K562 (cell line): Measurements from ENCODE around the gene DCUN1D3. TPM values are rescaled to one million over a fixed set of nuclear protein-coding genes. Genes with fewer than 3 reads are reported as not detected.

Experiments used
- ATF7 ChIP-seq: fragments of 450-650 bp; IDR thresholded peaks from 2 replicates; pipeline ENCODE4 v1.7.1; 2014; ENCODE audit warnings: mild to moderate bottlenecking, moderate library complexity
- CREM ChIP-seq: IDR thresholded peaks from 2 replicates; pipeline ENCODE4 v1.6.1; 2014; ENCODE audit warnings: antibody characterized with exemption, low read depth
- DMBX1 ChIP-seq: fragments of 250-450 bp; sonication (Bioruptor Pico); IDR thresholded peaks from 2 replicates; pipeline ENCODE4 v1.8.0; 2022; ENCODE audit warnings: inconsistent platforms, mild to moderate bottlenecking, moderate library complexity, borderline replicate concordance
- DPF2 ChIP-seq: fragments of 450-650 bp; IDR thresholded peaks from 2 replicates; pipeline ENCODE4 v1.6.1; 2016
- IRF9 ChIP-seq: fragments of 450-650 bp; IDR thresholded peaks from 2 replicates; pipeline ENCODE4 v1.6.1; 2016; ENCODE audit warnings: missing biosample characterization, missing genetic modification characterization
- SIN3A ChIP-seq, 2 experiments: fragments of 150-350 bp in 1 of 2; IDR thresholded peaks; 2 replicates each; pipeline ENCODE4 v1.6.1; 2011 to 2016; ENCODE audit warnings: borderline replicate concordance in 2 of 2, low read depth in 2 of 2, low read length in 2 of 2, mild to moderate bottlenecking in 2 of 2, moderate library complexity in 2 of 2; ENCODE audit not compliant: control insufficient read depth in 1 of 2
- SMAD2 ChIP-seq: fragments of 150-350 bp; IDR thresholded peaks from 2 replicates; pipeline ENCODE4 v1.6.1; 2014; ENCODE audit warnings: low read depth, mild to moderate bottlenecking, low read length
- ZC3H11A ChIP-seq: IDR thresholded peaks from 2 replicates; pipeline ENCODE4 v1.6.1; 2012; ENCODE audit warnings: low read depth, low read length, improper control_type of control experiment
- ZNF584 ChIP-seq: fragments of 200-800 bp; sonication (Bioruptor generic); IDR thresholded peaks from 2 replicates; pipeline ENCODE4 v1.6.1; 2016; ENCODE audit warnings: low read depth, mild to moderate bottlenecking, missing genetic modification characterization, missing compliant biosample characterization
- polyA plus RNA-seq, 8 experiments: library from polyadenylated mRNA; depleted of rRNA in 4 of 8; stranded (reverse) in 5 of 8; unstranded in 3 of 8; fragments of >200 nt; fragmentation: Nextera tagmentation in 2 of 8; fragmentation: Illumina TruSeq in 1 of 8; extraction: Ambion mirVana in 2 of 8; extraction: Trizol in 1 of 8; gene quantifications; 2 replicates each; pipeline versions ENCODE4 v1.2.1 to v1.2.3, GENCODE V29; 2011 to 2014; ENCODE audit warnings: inconsistent platforms in 1 of 8, missing spikeins in 1 of 8
- total RNA-seq, 7 experiments: library from RNA; depleted of rRNA in 6 of 7; stranded (reverse); fragments of >200 nt in 6 of 7; fragmentation: Illumina TruSeq in 2 of 7; extraction: Trizol in 2 of 7; gene quantifications; 2 replicates each; pipeline versions ENCODE4 v1.2.1 to v1.2.3, GENCODE V29; 2011 to 2021; ENCODE audit warnings: low replicate concordance in 1 of 7
- TF ChIP-seq, protein P1 (sequence below): fragments of 450-650 bp; IDR thresholded peaks from 2 replicates; pipeline ENCODE4 v1.7.1; 2018; ENCODE audit warnings: mild to moderate bottlenecking, low read depth; ENCODE audit not compliant: partially characterized antibody
- TF ChIP-seq, protein P2 (sequence below): sonication (generic); formaldehyde crosslinking; IDR thresholded peaks from 2 replicates; pipeline ENCODE4 v1.4.0; 2020; ENCODE audit warnings: mild to moderate bottlenecking, missing genetic modification reagents

The DCUN1D3 gene
- total and polyA plus RNA-seq, 9 of the 15 experiments (the other 6 are each of a cell fraction or from before 2014, with no cell fraction given): 1.0 to 4.7 (median 2.2) TPM

- TF ChIP-seq IRF9 (tag) (peak; percentile 80), ZC3H11A (0 out of 2 replicates have a peak, but pooled peaks have one; percentile 50), CREM (peak; percentile 37; the same call in 1 of the 2 replicates), SMAD2 (no peak), SIN3A (IDR thresholded peaks at IDR 0.05; ENCODE audit: borderline replicate concordance in 2 of 2, control insufficient read depth in 1 of 2, low read depth in 2 of 2, low read length in 2 of 2) (no peak), ZNF584 (peak; percentile 55; the same call in 1 of the 2 replicates), ATF7 (peak; percentile 92), DPF2 (peak; percentile 72), DMBX1 (0 out of 2 replicates have a peak, but pooled peaks have one; percentile 33)
- TF ChIP-seq, protein P1, sequence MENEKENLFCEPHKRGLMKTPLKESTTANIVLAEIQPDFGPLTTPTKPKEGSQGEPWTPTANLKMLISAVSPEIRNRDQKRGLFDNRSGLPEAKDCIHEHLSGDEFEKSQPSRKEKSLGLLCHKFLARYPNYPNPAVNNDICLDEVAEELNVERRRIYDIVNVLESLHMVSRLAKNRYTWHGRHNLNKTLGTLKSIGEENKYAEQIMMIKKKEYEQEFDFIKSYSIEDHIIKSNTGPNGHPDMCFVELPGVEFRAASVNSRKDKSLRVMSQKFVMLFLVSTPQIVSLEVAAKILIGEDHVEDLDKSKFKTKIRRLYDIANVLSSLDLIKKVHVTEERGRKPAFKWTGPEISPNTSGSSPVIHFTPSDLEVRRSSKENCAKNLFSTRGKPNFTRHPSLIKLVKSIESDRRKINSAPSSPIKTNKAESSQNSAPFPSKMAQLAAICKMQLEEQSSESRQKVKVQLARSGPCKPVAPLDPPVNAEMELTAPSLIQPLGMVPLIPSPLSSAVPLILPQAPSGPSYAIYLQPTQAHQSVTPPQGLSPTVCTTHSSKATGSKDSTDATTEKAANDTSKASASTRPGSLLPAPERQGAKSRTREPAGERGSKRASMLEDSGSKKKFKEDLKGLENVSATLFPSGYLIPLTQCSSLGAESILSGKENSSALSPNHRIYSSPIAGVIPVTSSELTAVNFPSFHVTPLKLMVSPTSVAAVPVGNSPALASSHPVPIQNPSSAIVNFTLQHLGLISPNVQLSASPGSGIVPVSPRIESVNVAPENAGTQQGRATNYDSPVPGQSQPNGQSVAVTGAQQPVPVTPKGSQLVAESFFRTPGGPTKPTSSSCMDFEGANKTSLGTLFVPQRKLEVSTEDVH: peak; percentile 42
- TF ChIP-seq, protein P2, sequence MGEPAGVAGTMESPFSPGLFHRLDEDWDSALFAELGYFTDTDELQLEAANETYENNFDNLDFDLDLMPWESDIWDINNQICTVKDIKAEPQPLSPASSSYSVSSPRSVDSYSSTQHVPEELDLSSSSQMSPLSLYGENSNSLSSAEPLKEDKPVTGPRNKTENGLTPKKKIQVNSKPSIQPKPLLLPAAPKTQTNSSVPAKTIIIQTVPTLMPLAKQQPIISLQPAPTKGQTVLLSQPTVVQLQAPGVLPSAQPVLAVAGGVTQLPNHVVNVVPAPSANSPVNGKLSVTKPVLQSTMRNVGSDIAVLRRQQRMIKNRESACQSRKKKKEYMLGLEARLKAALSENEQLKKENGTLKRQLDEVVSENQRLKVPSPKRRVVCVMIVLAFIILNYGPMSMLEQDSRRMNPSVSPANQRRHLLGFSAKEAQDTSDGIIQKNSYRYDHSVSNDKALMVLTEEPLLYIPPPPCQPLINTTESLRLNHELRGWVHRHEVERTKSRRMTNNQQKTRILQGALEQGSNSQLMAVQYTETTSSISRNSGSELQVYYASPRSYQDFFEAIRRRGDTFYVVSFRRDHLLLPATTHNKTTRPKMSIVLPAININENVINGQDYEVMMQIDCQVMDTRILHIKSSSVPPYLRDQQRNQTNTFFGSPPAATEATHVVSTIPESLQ (CRISPR knock-in tag): peak; percentile 42; the same call in 1 of the 2 replicates
- TF ChIP-seq, all 486 proteins: peak for 100
Observed at GRCh38 chr16:20918486-20919239, 18.5 kb upstream of the DCUN1D3 start (continued).
